K562 (cell line): ENCODE measurements around the gene BICC1. TPM values are rescaled to one million over a fixed set of nuclear protein-coding genes. Genes with fewer than 3 reads are reported as not detected.

Experiments
- ATAC-seq: fragments of 200-7000 bp; cut with Tn5 transposase; 3 replicates; pipeline ENCODE4 v1.9.1; 2020; ENCODE audit warnings: moderate library complexity
- BruUV-seq: library from RNA; stranded (reverse); fragments of 400-500 nt; replicated peaks from 2 replicates; lab custom pipeline; 2021; lab: Mats Ljungman, UMichigan
- CTCF ChIA-PET: fragments of 300-600 bp; formaldehyde crosslinking; extraction: SDS; loops from one replicate; lab custom pipeline; 2021; ENCODE audit warnings: low intra/inter-chr PET ratio; lab: Yijun Ruan, JAX
- POLR2A ChIA-PET: fragments of 300-600, 350-650 bp; sonication (Branson Sonifier 250); formaldehyde crosslinking; extraction: SDS; loops from one replicate; lab custom pipeline; 2021; ENCODE audit warnings: antibody characterized with exemption, inconsistent platforms; lab: Yijun Ruan, JAX
- DNase-seq, 4 experiments: peaks; one replicate each; pipeline versions ENCODE4 v3.0.0 to v3.0.0-alpha.2; 2011 to 2018; ENCODE audit warnings: low spot score in 3 of 4, mixed read lengths in 3 of 4; ENCODE audit errors: extremely low read depth in 1 of 4
- FAIRE-seq: peaks from 2 replicates; lab custom pipeline; 2011; peaks lifted over from hg19 to GRCh38; lab: Jason Lieb, UNC
- H2AFZ ChIP-seq: 2 replicates; pipeline ENCODE4 v1.6.0; 2011; ENCODE audit warnings: low read depth, low read length, control low read depth, inconsistent platforms
- H3K27ac ChIP-seq: fragments of 200-600 bp; 3 replicates; pipeline ENCODE4 v1.8.0; 2011; ENCODE audit warnings: low read depth, mild to moderate bottlenecking, control low read depth, inconsistent platforms, low read length, moderate library complexity, mixed read lengths; ENCODE audit errors: extremely low read depth
- H3K27me3 ChIP-seq, 2 experiments: fragments of 300-600 bp in 1 of 2; 2 replicates in 1 of 2; 3 replicates in 1 of 2; pipeline versions ENCODE4 v1.6.0 to v1.8.0; 2011; ENCODE audit warnings: inconsistent platforms in 2 of 2, low read length in 2 of 2, mild to moderate bottlenecking in 1 of 2, mixed read lengths in 1 of 2, moderate library complexity in 1 of 2; ENCODE audit not compliant: control insufficient read depth in 2 of 2, insufficient read depth in 2 of 2
- H3K36me3 ChIP-seq: fragments of 300-600 bp; 3 replicates; pipeline ENCODE4 v1.8.0; 2011; ENCODE audit warnings: mild to moderate bottlenecking, low read length, inconsistent platforms; ENCODE audit not compliant: control insufficient read depth, insufficient read depth
- H3K4me1 ChIP-seq, 2 experiments: fragments of 200-600 bp in 1 of 2; replicated peaks in 1 of 2; 2 replicates in 1 of 2; 3 replicates in 1 of 2; pipeline versions ENCODE4 v1.5.1 to v1.8.0; 2011; ENCODE audit warnings: inconsistent platforms in 2 of 2, low read length in 2 of 2, mild to moderate bottlenecking in 1 of 2, mixed read lengths in 1 of 2, moderate library complexity in 1 of 2; ENCODE audit not compliant: control insufficient read depth in 2 of 2, insufficient read depth in 2 of 2
- H3K4me2 ChIP-seq: 2 replicates; pipeline ENCODE4 v1.6.1; 2011; ENCODE audit warnings: low read length, control low read depth, inconsistent platforms, mixed read lengths; ENCODE audit not compliant: insufficient read depth
- H3K4me3 ChIP-seq: fragments of 200-600 bp; sonication (generic), shearing (Covaris generic); 2 replicates; pipeline ENCODE4 v1.5.1; 2016; ENCODE audit warnings: control low read depth, inconsistent platforms
- H3K79me2 ChIP-seq: fragments of 200-600 bp; 3 replicates; pipeline ENCODE4 v1.8.0; 2011; ENCODE audit warnings: low read length, inconsistent platforms; ENCODE audit not compliant: control insufficient read depth, insufficient read depth
- H3K9ac ChIP-seq, 2 experiments: 2 replicates each; pipeline versions ENCODE4 v1.6.0 to v1.6.1; 2011; ENCODE audit warnings: low read depth in 2 of 2, low read length in 2 of 2, control low read depth in 1 of 2, inconsistent platforms in 1 of 2, mild to moderate bottlenecking in 1 of 2, mixed read lengths in 1 of 2; ENCODE audit not compliant: insufficient read depth in 1 of 2
- H3K9me1 ChIP-seq: one replicate; pipeline ENCODE4 v1.6.0; 2011; ENCODE audit warnings: inconsistent platforms, mild to moderate bottlenecking, low read length, moderate library complexity; ENCODE audit not compliant: control insufficient read depth, insufficient read depth
- H3K9me3 ChIP-seq: replicated peaks from 2 replicates; pipeline ENCODE4 v1.5.1; 2011; ENCODE audit warnings: low read depth, low read length, inconsistent platforms; ENCODE audit not compliant: control insufficient read depth, insufficient read depth
- H4K20me1 ChIP-seq: replicated peaks from 2 replicates; pipeline ENCODE4 v1.6.1; 2011; ENCODE audit warnings: low read length, inconsistent platforms, mixed read lengths; ENCODE audit not compliant: control insufficient read depth, insufficient read depth
- CHAMP1 ChIP-seq: fragments of 450-650 bp; IDR thresholded peaks from 2 replicates; pipeline ENCODE4 v1.6.1; 2016; ENCODE audit warnings: mild to moderate bottlenecking
- CXXC5 ChIP-seq: fragments of 250-450 bp; sonication (Bioruptor Pico); IDR thresholded peaks from 2 replicates; pipeline ENCODE4 v1.8.0; 2022; ENCODE audit warnings: inconsistent platforms, mild to moderate bottlenecking, moderate library complexity
- RBM25 ChIP-seq: fragments of 200-400 bp; formaldehyde crosslinking; IDR thresholded peaks from 2 replicates; pipeline ENCODE4 v1.6.1; 2018; ENCODE audit warnings: low read length, low read depth, moderate library complexity; ENCODE audit not compliant: severe bottlenecking
- TRIM28 ChIP-seq: fragments of 450-650 bp; IDR thresholded peaks from 2 replicates; pipeline ENCODE4 v1.6.1; 2017
- WGBS: fragments of 100-300 bp; shearing (Covaris generic); methylation state at CpG from one replicate; pipeline ENCODE4 v1.1.6; 2016; ENCODE audit warnings: low coverage, mixed read lengths; ENCODE audit not compliant: insufficient coverage; ENCODE audit errors: missing lambda C conversion rate; 5-methylcytosine and 5-hydroxymethylcytosine counted together
- in situ Hi-C: fragments of 300-500 bp; cut with MboI; formaldehyde crosslinking; loops from 4 replicates; pipeline ENCODE4 v1.15.0; 2018; ENCODE audit warnings: inconsistent platforms, mixed read lengths
- intact Hi-C: fragments of 100-400 bp; cut with micrococcal nuclease; formaldehyde crosslinking; loops from 2 replicates; pipeline ENCODE4 v1.14.2; 2022
- polyA plus RNA-seq, 8 experiments: library from polyadenylated mRNA; depleted of rRNA in 4 of 8; stranded (reverse) in 5 of 8; unstranded in 3 of 8; fragments of >200 nt; fragmentation: Nextera tagmentation in 2 of 8; fragmentation: Illumina TruSeq in 1 of 8; extraction: Ambion mirVana in 2 of 8; extraction: Trizol in 1 of 8; gene quantifications; 2 replicates each; pipeline versions ENCODE4 v1.2.1 to v1.2.3, GENCODE V29; 2011 to 2014; ENCODE audit warnings: inconsistent platforms in 1 of 8, missing spikeins in 1 of 8
- total RNA-seq, 7 experiments: library from RNA; depleted of rRNA in 6 of 7; stranded (reverse); fragments of >200 nt in 6 of 7; fragmentation: Illumina TruSeq in 2 of 7; extraction: Trizol in 2 of 7; gene quantifications; 2 replicates each; pipeline versions ENCODE4 v1.2.1 to v1.2.3, GENCODE V29; 2011 to 2021; ENCODE audit warnings: low replicate concordance in 1 of 7
- TF ChIP-seq, protein P1 (sequence below): sonication (generic); formaldehyde crosslinking; IDR thresholded peaks from 2 replicates; pipeline ENCODE4 v1.8.0; 2022; ENCODE audit warnings: mild to moderate bottlenecking, missing genetic modification reagents

BICC1 gene
- total and polyA plus RNA-seq, 9 of the 15 experiments (the other 6 are each of a cell fraction or from before 2014, with no cell fraction given), result not detected

- no peak for TF ChIP-seq CXXC5 (CRISPR knock-in tag)
- TF ChIP-seq CHAMP1, result no peak
- no peak for TF ChIP-seq TRIM28
- TF ChIP-seq, protein P1, sequence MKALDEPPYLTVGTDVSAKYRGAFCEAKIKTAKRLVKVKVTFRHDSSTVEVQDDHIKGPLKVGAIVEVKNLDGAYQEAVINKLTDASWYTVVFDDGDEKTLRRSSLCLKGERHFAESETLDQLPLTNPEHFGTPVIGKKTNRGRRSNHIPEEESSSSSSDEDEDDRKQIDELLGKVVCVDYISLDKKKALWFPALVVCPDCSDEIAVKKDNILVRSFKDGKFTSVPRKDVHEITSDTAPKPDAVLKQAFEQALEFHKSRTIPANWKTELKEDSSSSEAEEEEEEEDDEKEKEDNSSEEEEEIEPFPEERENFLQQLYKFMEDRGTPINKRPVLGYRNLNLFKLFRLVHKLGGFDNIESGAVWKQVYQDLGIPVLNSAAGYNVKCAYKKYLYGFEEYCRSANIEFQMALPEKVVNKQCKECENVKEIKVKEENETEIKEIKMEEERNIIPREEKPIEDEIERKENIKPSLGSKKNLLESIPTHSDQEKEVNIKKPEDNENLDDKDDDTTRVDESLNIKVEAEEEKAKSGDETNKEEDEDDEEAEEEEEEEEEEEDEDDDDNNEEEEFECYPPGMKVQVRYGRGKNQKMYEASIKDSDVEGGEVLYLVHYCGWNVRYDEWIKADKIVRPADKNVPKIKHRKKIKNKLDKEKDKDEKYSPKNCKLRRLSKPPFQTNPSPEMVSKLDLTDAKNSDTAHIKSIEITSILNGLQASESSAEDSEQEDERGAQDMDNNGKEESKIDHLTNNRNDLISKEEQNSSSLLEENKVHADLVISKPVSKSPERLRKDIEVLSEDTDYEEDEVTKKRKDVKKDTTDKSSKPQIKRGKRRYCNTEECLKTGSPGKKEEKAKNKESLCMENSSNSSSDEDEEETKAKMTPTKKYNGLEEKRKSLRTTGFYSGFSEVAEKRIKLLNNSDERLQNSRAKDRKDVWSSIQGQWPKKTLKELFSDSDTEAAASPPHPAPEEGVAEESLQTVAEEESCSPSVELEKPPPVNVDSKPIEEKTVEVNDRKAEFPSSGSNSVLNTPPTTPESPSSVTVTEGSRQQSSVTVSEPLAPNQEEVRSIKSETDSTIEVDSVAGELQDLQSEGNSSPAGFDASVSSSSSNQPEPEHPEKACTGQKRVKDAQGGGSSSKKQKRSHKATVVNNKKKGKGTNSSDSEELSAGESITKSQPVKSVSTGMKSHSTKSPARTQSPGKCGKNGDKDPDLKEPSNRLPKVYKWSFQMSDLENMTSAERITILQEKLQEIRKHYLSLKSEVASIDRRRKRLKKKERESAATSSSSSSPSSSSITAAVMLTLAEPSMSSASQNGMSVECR, result no peak
Observed at GRCh38 chr10:58574058-58574457, 61.4 kb downstream of the BICC1 start (continued).

- no peak for TF ChIP-seq RBM25
- ATAC-seq (no peak), DNase-seq (no peak), FAIRE-seq (no peak)
- 0% methylated on average over 4 of the region's 4 CpGs for WGBS
- Histone ChIP-seq H3K4me3 (no peak overlapping the region), H4K20me1 (no peaks in the 10 kb centered on the region), H3K36me3 (no peaks in the 10 kb centered on the region), H3K4me1 (no peaks in the 10 kb centered on the region), H3K9me1 (no peaks in the 10 kb centered on the region), H3K79me2 (no peaks in the 10 kb centered on the region), H2AFZ (no peak overlapping the region), H3K9ac (no peak overlapping the region), H3K27me3 (no peaks in the 10 kb centered on the region), H3K9me3 (no peaks in the 10 kb centered on the region), H3K4me2 (no peak overlapping the region), H3K27ac (no peak overlapping the region)
- in situ Hi-C loops, result no loop called here
- ChIA-PET CTCF (no interaction called here), POLR2A (interaction anchor here (0.7 kb wide), 1 partner anchor 43 kb away, joined by 3 read pairs; no protein-coding TSS in a partner anchor)
- no TSS peak for BruUV-seq
- intact Hi-C loops, result no loop called here
Observed at GRCh38 chr10:58575491-58575890, 62.8 kb downstream of the BICC1 start.
